Cardiac muscle cell (in vitro differentiated cells and primary cell): ENCODE data around the gene SEPTIN5. TPM values are rescaled to one million over a fixed set of nuclear protein-coding genes. Genes with fewer than 3 reads are reported as not detected.

Source experiments
- DNase-seq, 2 donors: peaks; one replicate each; pipeline versions ENCODE4 v3.0.0 to v3.0.0-alpha.2; 2010 to 2017; ENCODE audit warnings: low read depth in 1 of 2, low spot score in 1 of 2
- H3K27ac ChIP-seq: fragments of 200-600 bp; sonication (generic); 2 replicates; pipeline ENCODE4 v1.5.1; 2016
- H3K27me3 ChIP-seq: fragments of 200-600 bp; sonication (generic); 2 replicates; pipeline ENCODE4 v1.6.0; 2016; ENCODE audit warnings: control low read depth
- H3K36me3 ChIP-seq: fragments of 200-600 bp; sonication (generic); 2 replicates; pipeline ENCODE4 v1.5.1; 2016; ENCODE audit warnings: control low read depth
- H3K4me1 ChIP-seq: fragments of 200-600 bp; sonication (generic); 2 replicates; pipeline ENCODE4 v1.8.1; 2017; ENCODE audit warnings: low read depth, mild to moderate bottlenecking, mixed run types
- H3K4me3 ChIP-seq: fragments of 200-600 bp; sonication (generic); 2 replicates; pipeline ENCODE4 v1.5.1; 2016; ENCODE audit warnings: mild to moderate bottlenecking
- H3K9me3 ChIP-seq: fragments of 200-600 bp; sonication (generic); 2 replicates; pipeline ENCODE4 v1.5.1; 2017; ENCODE audit warnings: low read depth, mild to moderate bottlenecking, control low read depth
- CTCF ChIP-seq: IDR thresholded peaks from 2 replicates; pipeline ENCODE4 v1.5.1; 2012; ENCODE audit warnings: low read depth, mild to moderate bottlenecking, low read length
- polyA plus RNA-seq: library from polyadenylated mRNA; unstranded; fragments of >200 nt; fragmentation: Nextera tagmentation; extraction: Ambion mirVana; gene quantifications from 2 replicates; pipeline ENCODE4 v1.2.1, GENCODE V29; 2016
- total RNA-seq: library from RNA; depleted of rRNA; stranded (reverse); fragments of >200 nt; gene quantifications from 2 replicates; pipeline ENCODE4 v1.2.3, GENCODE V29; 2016

SEPTIN5 gene
- total and polyA plus RNA-seq, 2 experiments from 2014 or later = 129 to 303 TPM

DNA sequence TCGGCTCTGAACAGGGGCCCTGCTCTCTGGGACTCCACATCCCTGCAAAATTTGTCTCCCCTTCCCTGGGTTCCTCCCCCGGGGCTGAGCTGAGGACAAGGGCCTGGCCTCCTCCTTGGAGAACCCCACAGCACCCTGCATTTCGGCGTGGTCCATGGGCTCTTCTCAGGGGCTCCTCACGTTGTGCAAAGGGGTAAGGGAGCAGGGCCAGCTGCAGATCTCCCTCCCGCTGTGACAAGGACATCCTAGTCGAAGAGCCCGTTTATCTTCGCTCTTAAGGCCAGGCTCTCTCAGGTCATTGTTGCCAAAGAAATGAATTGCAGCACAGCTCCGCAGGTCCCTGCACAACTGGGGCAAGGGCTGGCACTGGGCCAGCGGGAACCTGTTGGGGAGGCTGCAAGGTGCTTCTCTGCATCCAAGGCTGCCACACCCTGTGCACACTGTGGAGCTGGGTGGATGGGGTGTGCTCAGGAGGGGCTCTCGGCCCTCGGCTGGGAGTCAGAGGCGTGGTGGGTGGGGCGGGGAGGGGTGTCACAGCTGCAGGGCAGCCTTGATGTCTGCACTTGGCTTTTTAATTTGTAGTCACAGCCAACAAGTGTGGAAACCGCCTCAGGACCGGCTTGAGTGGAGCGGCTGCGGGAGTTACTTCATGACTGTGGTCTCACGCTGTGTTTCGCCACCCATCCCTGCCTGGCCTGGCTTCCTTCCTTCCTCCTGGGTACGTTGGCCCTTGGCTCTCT is 26.6 kb upstream of the SEPTIN5 start:
- Histone ChIP-seq H3K27me3 (no peaks in the 10 kb centered on the region), H3K27ac (no peak overlapping the region), H3K4me3 (no peak overlapping the region), H3K9me3 (no peaks in the 10 kb centered on the region), H3K4me1 (peaks cover 3% of the 10 kb centered on the region), H3K36me3 (no peaks in the 10 kb centered on the region)
- no peak for DNase-seq
- TF ChIP-seq CTCF = no peak

DNA sequence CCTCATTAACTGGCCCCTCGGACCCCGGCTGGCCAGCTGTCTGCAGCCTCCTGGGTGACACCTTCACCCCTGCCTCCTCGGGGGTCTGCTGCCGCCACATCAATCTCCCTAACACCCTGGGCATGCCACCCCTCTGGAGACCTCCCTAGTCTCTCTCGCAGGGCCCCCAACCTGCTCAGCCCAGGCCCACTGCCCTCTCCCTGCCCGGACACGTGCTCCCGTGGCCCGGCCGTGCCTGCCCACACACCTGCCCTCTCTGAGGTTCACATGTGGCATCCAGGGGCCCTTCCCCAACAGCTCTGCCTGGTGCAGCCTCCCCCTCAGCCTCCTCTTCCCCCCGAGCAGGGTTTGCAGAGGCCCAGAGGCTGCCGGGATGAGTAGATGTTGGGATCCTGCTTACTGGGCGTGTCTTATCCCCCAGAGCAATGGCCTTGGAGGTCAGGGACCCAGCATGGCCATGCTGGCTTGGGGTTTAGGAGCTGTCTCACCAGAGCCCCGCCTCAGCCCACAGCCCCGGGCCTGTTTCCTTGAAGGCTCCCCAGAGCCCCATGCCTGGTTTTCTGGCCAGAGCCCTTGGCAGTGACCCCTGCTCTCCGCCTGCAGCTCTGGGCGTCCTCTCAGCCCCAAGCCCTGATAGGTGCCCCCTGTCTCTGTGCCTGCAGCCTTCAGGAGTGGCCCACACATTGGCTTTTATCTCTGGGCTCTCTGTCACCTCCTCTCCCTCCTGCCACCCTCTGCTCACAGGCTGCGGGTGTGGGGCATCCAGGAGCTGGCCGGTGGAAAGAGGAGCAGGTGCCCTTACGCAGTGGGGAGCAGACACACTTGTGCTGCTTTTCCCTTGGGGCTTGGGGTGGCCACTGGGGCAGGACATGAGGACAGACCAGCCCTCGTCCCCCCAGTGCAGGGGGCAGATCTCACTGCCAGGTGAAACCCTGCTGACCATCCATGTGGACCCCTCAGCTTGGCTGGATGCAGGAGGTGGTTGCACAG is 25.7 kb upstream of the SEPTIN5 start:
- no peak overlapping the region for H3K27ac ChIP-seq
- no peak overlapping the region for H3K4me3 ChIP-seq
- TF ChIP-seq CTCF = no peak
- peaks cover 3% of the 10 kb centered on the region for H3K4me1 ChIP-seq
- no peaks in the 10 kb centered on the region for H3K9me3 ChIP-seq
- no peaks in the 10 kb centered on the region for H3K27me3 ChIP-seq
- no peaks in the 10 kb centered on the region for H3K36me3 ChIP-seq
- no peak for DNase-seq

DNA sequence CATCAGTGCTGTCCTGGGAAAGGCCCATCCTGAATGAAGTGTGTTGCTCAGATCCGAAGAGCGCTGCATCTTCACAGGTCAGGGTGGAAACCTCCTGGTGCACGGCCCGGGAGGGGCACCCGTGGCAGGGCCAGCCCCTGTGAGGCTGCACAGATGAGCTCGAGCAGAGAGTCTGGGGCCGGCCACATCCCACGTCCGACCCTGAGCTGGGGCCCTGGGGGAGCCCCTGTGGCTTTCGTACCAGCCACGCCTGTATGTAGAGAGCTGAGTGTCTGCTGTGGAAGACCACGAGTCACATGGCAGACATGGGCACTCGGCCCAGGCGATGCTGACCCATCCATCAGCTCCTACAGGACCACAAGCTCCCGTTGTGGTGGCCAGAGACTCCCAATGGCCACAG is 24.9 kb upstream of the SEPTIN5 start:
- no peak for TF ChIP-seq CTCF
- no peak for DNase-seq
- Histone ChIP-seq H3K27me3 (no peaks in the 10 kb centered on the region), H3K36me3 (no peaks in the 10 kb centered on the region), H3K4me3 (no peak overlapping the region), H3K4me1 (peaks cover 3% of the 10 kb centered on the region), H3K27ac (no peak overlapping the region), H3K9me3 (no peaks in the 10 kb centered on the region)

- Histone ChIP-seq H3K4me3 (no peak overlapping the region), H3K36me3 (no peaks in the 10 kb centered on the region), H3K27me3 (no peaks in the 10 kb centered on the region), H3K9me3 (no peaks in the 10 kb centered on the region), H3K4me1 (peaks cover 3% of the 10 kb centered on the region), H3K27ac (no peak overlapping the region)
- TF ChIP-seq CTCF = no peak
- no peak for DNase-seq
These were observed 23.1 kb upstream of the SEPTIN5 start for GRCh38 chr22:19691007-19691720.

- no peaks in the 10 kb centered on the region for H3K27me3 ChIP-seq
- H3K9me3 ChIP-seq = no peaks in the 10 kb centered on the region
- H3K4me1 ChIP-seq = peaks cover 3% of the 10 kb centered on the region
- no peak overlapping the region for H3K4me3 ChIP-seq
- peak; percentile 58 to 68 for DNase-seq
- H3K27ac ChIP-seq = no peak overlapping the region
- TF ChIP-seq CTCF = no peak
- H3K36me3 ChIP-seq = no peaks in the 10 kb centered on the region
These were observed 22.5 kb upstream of the SEPTIN5 start for GRCh38 chr22:19691721-19692341.
